Fibroblast of lung (primary cell): ENCODE measurements around the gene NFAM1. TPM values are rescaled to one million over a fixed set of nuclear protein-coding genes. Genes with fewer than 3 reads are reported as not detected.

Experiments used
- DNase-seq, 2 donors: peaks; one replicate each; pipeline versions ENCODE4 v3.0.0 to v3.0.0-alpha.2; 2010; ENCODE audit warnings: low read depth in 2 of 2
- H2AFZ ChIP-seq: 2 replicates; pipeline ENCODE4 v1.5.1; 2012; ENCODE audit warnings: low read length, control low read depth, inconsistent platforms
- H3K27ac ChIP-seq: 2 replicates; pipeline ENCODE4 v1.5.1; 2011; ENCODE audit warnings: low read length, control low read depth; ENCODE audit not compliant: insufficient read depth
- H3K27me3 ChIP-seq: 2 replicates; pipeline ENCODE4 v1.5.1; 2011; ENCODE audit warnings: mild to moderate bottlenecking, low read length; ENCODE audit not compliant: control insufficient read depth, insufficient read depth
- H3K36me3 ChIP-seq: 2 replicates; pipeline ENCODE4 v1.5.1; 2011; ENCODE audit warnings: low read length; ENCODE audit not compliant: control insufficient read depth, insufficient read depth
- H3K4me1 ChIP-seq: 2 replicates; pipeline ENCODE4 v1.5.1; 2011; ENCODE audit warnings: low read length; ENCODE audit not compliant: control insufficient read depth, insufficient read depth; ENCODE audit errors: extremely low read depth
- H3K4me2 ChIP-seq: 2 replicates; pipeline ENCODE4 v1.5.1; 2011; ENCODE audit warnings: low read length, control low read depth; ENCODE audit not compliant: insufficient read depth; ENCODE audit errors: extremely low read depth
- H3K4me3 ChIP-seq, 4 experiments: fragments of 200-600 bp in 1 of 4; sonication (generic) in 1 of 4; replicated peaks in 1 of 4; 2 replicates each; pipeline ENCODE4 v1.5.1; 2011 to 2016; ENCODE audit warnings: low read length in 4 of 4, low read depth in 3 of 4, mild to moderate bottlenecking in 3 of 4, control low read depth in 2 of 4, inconsistent platforms in 1 of 4, mixed read lengths in 1 of 4; ENCODE audit not compliant: insufficient read depth in 1 of 4; ENCODE audit errors: control extremely low read depth in 1 of 4
- H3K79me2 ChIP-seq: 2 replicates; pipeline ENCODE4 v1.5.1; 2012; ENCODE audit warnings: mild to moderate bottlenecking, low read length, inconsistent platforms; ENCODE audit not compliant: control insufficient read depth, insufficient read depth
- H3K9ac ChIP-seq: 2 replicates; pipeline ENCODE4 v1.5.1; 2011; ENCODE audit warnings: mild to moderate bottlenecking, low read length, control low read depth; ENCODE audit not compliant: insufficient read depth
- H3K9me3 ChIP-seq: 2 replicates; pipeline ENCODE4 v1.5.1; 2012; ENCODE audit warnings: low read depth, low read length; ENCODE audit not compliant: control insufficient read depth, insufficient read depth
- H4K20me1 ChIP-seq: 2 replicates; pipeline ENCODE4 v1.5.1; 2011; ENCODE audit warnings: low read length; ENCODE audit not compliant: control insufficient read depth, insufficient read depth; ENCODE audit errors: extremely low read depth
- EZH2 ChIP-seq: IDR thresholded peaks from 2 replicates; pipeline ENCODE4 v1.5.1; 2012; ENCODE audit warnings: low read length, control low read depth, mild to moderate bottlenecking; ENCODE audit errors: missing control alignments
- polyA plus RNA-seq, 2 donors: library from polyadenylated mRNA; depleted of rRNA in 1 of 2; stranded (reverse) in 1 of 2; unstranded in 1 of 2; fragments of >200 nt; gene quantifications; 2 replicates each; pipeline ENCODE4 v1.2.1, GENCODE V29; 2011 to 2012; ENCODE audit warnings: missing spikeins in 1 of 2
- total RNA-seq: library from RNA; depleted of rRNA; stranded (reverse); fragments of >200 nt; gene quantifications from 2 replicates; pipeline ENCODE4 v1.2.1, GENCODE V29; 2014
- TF ChIP-seq, protein P1 (sequence below), 2 donors: IDR thresholded peaks in 1 of 2; conservative IDR thresholded peaks in 1 of 2; 1 replicate in 1 of 2; 2 replicates in 1 of 2; pipeline ENCODE4 v1.5.1; 2011 to 2012; ENCODE audit warnings: low read length in 2 of 2, control low read depth in 1 of 2, inconsistent platforms in 1 of 2, low read depth in 1 of 2, mild to moderate bottlenecking in 1 of 2

The NFAM1 gene
- total and polyA plus RNA-seq, 2 donors (not counting 1 experiment from before 2014, with no cell fraction given) = 0.17 TPM; not detected in 1

DNA sequence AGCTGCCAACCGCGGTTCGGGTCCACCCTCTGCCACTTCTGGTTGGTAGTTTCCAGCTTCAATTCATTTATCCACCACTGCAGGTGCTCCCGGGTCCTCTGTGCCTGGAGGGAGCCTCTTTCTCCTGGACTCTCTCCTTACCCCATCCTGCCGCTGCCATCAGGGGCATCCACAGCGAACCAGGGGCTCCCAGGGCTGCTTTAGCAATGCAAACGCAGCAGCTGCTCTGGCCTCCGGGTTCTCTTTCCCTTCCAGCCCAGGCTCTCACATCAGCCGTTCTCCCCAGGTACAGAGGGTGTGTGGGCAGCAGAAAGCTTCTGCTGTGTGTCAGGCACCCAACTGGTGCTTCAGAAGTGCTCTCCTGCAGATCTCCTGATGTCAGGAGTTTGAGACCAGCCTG, 27.9 kb downstream of the NFAM1 start:
- H2AFZ ChIP-seq = no peak overlapping the region
- H3K4me1 ChIP-seq = no peaks in the 10 kb centered on the region
- H3K27ac ChIP-seq = no peak overlapping the region
- H3K79me2 ChIP-seq = no peaks in the 10 kb centered on the region
- no peak overlapping the region for H3K9ac ChIP-seq
- no peak overlapping the region for H3K4me2 ChIP-seq
- TF ChIP-seq, protein P1, sequence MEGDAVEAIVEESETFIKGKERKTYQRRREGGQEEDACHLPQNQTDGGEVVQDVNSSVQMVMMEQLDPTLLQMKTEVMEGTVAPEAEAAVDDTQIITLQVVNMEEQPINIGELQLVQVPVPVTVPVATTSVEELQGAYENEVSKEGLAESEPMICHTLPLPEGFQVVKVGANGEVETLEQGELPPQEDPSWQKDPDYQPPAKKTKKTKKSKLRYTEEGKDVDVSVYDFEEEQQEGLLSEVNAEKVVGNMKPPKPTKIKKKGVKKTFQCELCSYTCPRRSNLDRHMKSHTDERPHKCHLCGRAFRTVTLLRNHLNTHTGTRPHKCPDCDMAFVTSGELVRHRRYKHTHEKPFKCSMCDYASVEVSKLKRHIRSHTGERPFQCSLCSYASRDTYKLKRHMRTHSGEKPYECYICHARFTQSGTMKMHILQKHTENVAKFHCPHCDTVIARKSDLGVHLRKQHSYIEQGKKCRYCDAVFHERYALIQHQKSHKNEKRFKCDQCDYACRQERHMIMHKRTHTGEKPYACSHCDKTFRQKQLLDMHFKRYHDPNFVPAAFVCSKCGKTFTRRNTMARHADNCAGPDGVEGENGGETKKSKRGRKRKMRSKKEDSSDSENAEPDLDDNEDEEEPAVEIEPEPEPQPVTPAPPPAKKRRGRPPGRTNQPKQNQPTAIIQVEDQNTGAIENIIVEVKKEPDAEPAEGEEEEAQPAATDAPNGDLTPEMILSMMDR (conservative IDR thresholded peaks at IDR 0.05 in 1 of 2, IDR thresholded peaks at IDR 0.05 in 1 of 2; ENCODE audit: low read depth in 1 of 2, low read length in 2 of 2) = no peak
- no peak for TF ChIP-seq EZH2
- no peak overlapping the region for H3K4me3 ChIP-seq
- H4K20me1 ChIP-seq = no peaks in the 10 kb centered on the region
- peaks cover 3% of the 10 kb centered on the region for H3K27me3 ChIP-seq
- H3K9me3 ChIP-seq = no peaks in the 10 kb centered on the region
- no peak for DNase-seq
- H3K36me3 ChIP-seq = no peaks in the 10 kb centered on the region

DNA sequence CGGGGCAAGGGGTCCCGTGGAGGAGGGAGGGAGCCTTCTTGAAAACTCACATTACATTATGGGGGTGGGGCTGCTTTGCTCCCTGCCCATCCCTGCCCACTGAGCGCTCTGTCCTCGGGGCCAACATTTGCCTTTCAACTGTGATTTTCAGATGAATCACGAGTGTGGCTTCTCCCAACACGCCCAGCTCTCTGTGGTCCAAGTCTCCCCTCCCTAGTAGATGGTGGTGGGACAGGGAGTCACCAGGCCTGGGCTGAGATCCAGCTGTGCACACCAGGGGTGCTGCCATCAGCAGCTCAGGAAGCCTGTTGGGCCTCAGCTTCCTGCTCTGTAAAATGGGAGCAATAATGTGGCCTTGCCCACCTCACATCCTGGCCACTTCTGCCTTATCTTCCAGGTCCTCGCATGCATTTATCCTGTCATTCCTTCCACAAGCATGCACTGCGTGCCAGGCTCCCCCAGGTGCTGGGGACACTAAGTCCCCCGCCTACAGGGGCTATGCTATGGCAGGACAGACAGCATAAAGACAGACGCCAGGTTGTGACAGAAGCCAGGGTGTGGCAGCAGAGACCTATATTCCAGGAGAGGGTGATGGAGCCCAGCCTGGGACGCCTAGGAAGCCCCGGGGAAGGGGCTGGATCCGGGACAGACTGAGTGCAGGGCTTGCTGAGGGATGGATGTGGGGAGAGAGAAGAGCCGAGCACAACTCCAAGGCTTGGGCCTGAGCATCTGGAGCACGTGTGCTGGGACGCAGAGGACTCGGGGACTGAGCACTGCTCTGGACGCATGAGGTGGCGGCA, 30.5 kb downstream of the NFAM1 start:
- Histone ChIP-seq H3K4me2 (no peak overlapping the region), H3K27ac (no peak overlapping the region), H3K27me3 (peaks cover 3% of the 10 kb centered on the region), H3K4me1 (no peaks in the 10 kb centered on the region), H3K9ac (no peak overlapping the region), H4K20me1 (no peaks in the 10 kb centered on the region), H3K36me3 (no peaks in the 10 kb centered on the region), H3K79me2 (no peaks in the 10 kb centered on the region), H2AFZ (no peak overlapping the region), H3K4me3 (no peak overlapping the region), H3K9me3 (no peaks in the 10 kb centered on the region)
- no peak for DNase-seq
- TF ChIP-seq, protein P1 (conservative IDR thresholded peaks at IDR 0.05 in 1 of 2, IDR thresholded peaks at IDR 0.05 in 1 of 2; ENCODE audit: low read depth in 1 of 2, low read length in 2 of 2) = no peak

DNA sequence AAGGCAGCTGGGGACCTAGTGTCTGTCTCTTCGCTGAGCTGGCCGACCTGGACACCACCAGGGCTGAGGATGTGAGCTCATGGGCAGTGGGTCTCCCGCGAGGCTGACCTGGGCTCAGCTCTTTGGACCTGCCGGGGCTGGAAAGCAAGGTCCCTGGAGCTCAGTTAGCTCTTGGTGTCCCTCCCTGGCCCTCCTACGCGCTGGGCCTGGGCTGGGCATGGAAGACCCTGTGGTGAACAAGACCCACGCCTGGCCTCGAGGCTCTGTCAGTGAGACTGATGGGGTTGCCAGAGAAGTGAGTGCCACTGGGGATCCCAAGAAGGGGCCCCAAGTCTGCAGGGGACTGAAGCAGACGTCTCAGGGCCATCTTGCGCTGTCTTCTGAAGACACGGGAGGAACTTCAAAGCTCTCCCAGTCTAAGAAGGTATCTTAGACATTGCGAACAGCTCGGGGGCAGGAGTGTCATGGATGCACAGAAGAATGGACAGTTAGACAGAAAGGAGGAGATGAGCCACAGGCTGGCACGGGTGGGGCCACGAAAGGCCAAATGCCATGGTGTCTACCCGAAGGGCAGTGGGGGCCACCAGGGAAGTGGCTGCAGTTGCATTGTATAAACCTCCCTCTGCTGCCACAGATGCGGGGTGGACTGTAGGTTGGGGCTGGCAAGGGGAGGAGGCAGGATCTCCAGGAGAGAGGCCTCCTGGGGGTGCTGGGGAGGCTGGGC, 31.2 kb downstream of the NFAM1 start:
- no peak overlapping the region for H3K4me2 ChIP-seq
- TF ChIP-seq, protein P1 (conservative IDR thresholded peaks at IDR 0.05 in 1 of 2, IDR thresholded peaks at IDR 0.05 in 1 of 2; ENCODE audit: low read depth in 1 of 2, low read length in 2 of 2) = no peak
- no peak for TF ChIP-seq EZH2
- no peaks in the 10 kb centered on the region for H3K9me3 ChIP-seq
- no peak overlapping the region for H3K9ac ChIP-seq
- no peaks in the 10 kb centered on the region for H4K20me1 ChIP-seq
- no peaks in the 10 kb centered on the region for H3K36me3 ChIP-seq
- no peaks in the 10 kb centered on the region for H3K79me2 ChIP-seq
- DNase-seq = no peak
- H3K4me3 ChIP-seq = no peak overlapping the region
- no peak overlapping the region for H3K27ac ChIP-seq
- H2AFZ ChIP-seq = no peak overlapping the region
- H3K27me3 ChIP-seq = no peaks in the 10 kb centered on the region
- H3K4me1 ChIP-seq = no peaks in the 10 kb centered on the region
